Measurements from ENCODE around the gene FAM219A. TPM values are rescaled to one million over a fixed set of nuclear protein-coding genes. Genes with fewer than 3 reads are reported as not detected.
"Not testable (repeated sequence)": the region's sequence is repeated elsewhere in the genome, so short reads cannot be mapped to it uniquely, and the experiment has no call there.

The FAM219A gene
- total RNA-seq, 1 donor from 2014 or later, result 16.8 TPM

GRCh38 chr9:34490760-34491159 is 32.4 kb upstream of the FAM219A start:
- peaks cover 5% of the 10 kb centered on the region for H3K27me3 ChIP-seq (ENCODE audit: control insufficient read depth, insufficient read depth, low read length)
- no peak for TF ChIP-seq CTCF (IDR thresholded peaks at IDR 0.05; ENCODE audit: insufficient read depth, low read length, poor library complexity, severe bottlenecking)
- H3K4me3 ChIP-seq (ENCODE audit: low read depth, low read length), result no peak overlapping the region
- no peak for DNase-seq (ENCODE audit: low read depth)
- no peaks in the 10 kb centered on the region for H3K36me3 ChIP-seq (ENCODE audit: control insufficient read depth, insufficient read depth, low read length)

GRCh38 chr9:34490360-34490759 is 32.0 kb upstream of the FAM219A start:
- TF ChIP-seq CTCF (IDR thresholded peaks at IDR 0.05; ENCODE audit: insufficient read depth, low read length, poor library complexity, severe bottlenecking), result no peak
- Histone ChIP-seq H3K36me3 (ENCODE audit: control insufficient read depth, insufficient read depth, low read length) (no peaks in the 10 kb centered on the region), H3K27me3 (ENCODE audit: control insufficient read depth, insufficient read depth, low read length) (peaks cover 5% of the 10 kb centered on the region), H3K4me3 (ENCODE audit: low read depth, low read length) (no peak overlapping the region)
- no peak for DNase-seq (ENCODE audit: low read depth)

DNA sequence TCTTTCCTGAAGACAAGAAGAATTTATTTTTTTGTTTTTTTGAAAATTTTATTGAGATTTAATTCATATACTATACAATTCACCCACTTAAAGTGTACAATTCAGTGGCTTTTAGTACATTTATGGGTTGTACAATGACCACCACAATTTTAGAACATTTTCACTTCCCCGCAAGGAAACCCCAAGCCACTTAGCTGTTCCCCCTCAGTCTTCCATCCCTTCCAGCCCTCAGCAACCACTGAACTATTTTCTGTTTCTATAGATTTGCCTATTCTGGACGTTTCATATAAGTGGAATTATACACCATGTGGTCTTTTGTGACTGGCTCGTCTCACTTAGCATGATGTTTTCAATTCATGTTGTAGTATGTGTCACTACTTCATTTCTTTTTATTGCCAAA is 28.2 kb upstream of the FAM219A start:
- no peak for DNase-seq (ENCODE audit: low read depth)
- H3K27me3 ChIP-seq (ENCODE audit: control insufficient read depth, insufficient read depth, low read length), result peaks cover 8% of the 10 kb centered on the region
- no peaks in the 10 kb centered on the region for H3K36me3 ChIP-seq (ENCODE audit: control insufficient read depth, insufficient read depth, low read length)
- H3K4me3 ChIP-seq (ENCODE audit: low read depth, low read length), result no peak overlapping the region
- no peak for TF ChIP-seq CTCF (IDR thresholded peaks at IDR 0.05; ENCODE audit: insufficient read depth, low read length, poor library complexity, severe bottlenecking)

DNA sequence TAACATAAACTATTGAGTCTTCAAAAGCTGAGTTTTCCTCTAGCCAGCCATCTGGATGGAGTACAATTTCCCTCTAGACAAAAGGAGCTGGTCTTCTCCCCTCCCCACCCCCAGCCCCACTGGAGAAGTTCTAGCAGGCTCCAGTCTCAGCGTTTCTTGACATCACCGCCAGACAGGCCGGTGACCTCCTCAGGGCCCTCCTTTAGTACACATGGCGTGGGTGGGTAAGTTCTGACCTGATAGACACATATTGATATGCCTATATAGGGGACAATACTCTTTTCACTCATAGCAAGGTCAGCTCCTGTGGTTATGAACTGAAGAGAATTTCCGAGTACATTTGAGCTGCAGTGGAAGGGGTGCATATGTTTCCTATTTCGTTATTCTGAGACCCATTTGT is 27.5 kb upstream of the FAM219A start:
- no peak overlapping the region for H3K4me3 ChIP-seq (ENCODE audit: low read depth, low read length)
- TF ChIP-seq CTCF (IDR thresholded peaks at IDR 0.05; ENCODE audit: insufficient read depth, low read length, poor library complexity, severe bottlenecking), result no peak
- H3K36me3 ChIP-seq (ENCODE audit: control insufficient read depth, insufficient read depth, low read length), result no peaks in the 10 kb centered on the region
- DNase-seq (ENCODE audit: low read depth), result no peak
- H3K27me3 ChIP-seq (ENCODE audit: control insufficient read depth, insufficient read depth, low read length), result peaks cover 6% of the 10 kb centered on the region

DNA sequence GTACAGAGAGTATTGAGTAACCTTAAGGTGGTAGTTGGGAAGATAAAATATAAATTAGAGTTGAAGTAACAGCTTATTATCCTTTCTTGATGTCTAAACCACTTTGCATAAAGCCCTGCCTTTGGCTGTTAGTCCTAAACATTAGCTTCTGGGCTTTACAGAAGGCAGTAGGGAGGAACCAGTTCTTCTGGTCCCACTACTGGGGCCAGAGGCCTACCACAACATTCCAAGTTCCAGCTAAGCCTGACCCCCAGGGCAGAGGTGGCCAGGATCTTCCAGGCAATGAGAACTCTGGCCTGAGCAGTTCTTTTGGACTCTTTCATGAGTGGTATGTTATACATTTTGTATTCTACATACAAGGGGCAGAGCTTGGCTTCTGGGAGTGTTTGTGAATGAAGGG is 26.3 kb upstream of the FAM219A start:
- Histone ChIP-seq H3K4me3 (ENCODE audit: low read depth, low read length) (no peak overlapping the region), H3K36me3 (ENCODE audit: control insufficient read depth, insufficient read depth, low read length) (no peaks in the 10 kb centered on the region), H3K27me3 (ENCODE audit: control insufficient read depth, insufficient read depth, low read length) (peaks cover 3% of the 10 kb centered on the region)
- no peak for TF ChIP-seq CTCF (IDR thresholded peaks at IDR 0.05; ENCODE audit: insufficient read depth, low read length, poor library complexity, severe bottlenecking)
- DNase-seq (ENCODE audit: low read depth), result no peak

DNA sequence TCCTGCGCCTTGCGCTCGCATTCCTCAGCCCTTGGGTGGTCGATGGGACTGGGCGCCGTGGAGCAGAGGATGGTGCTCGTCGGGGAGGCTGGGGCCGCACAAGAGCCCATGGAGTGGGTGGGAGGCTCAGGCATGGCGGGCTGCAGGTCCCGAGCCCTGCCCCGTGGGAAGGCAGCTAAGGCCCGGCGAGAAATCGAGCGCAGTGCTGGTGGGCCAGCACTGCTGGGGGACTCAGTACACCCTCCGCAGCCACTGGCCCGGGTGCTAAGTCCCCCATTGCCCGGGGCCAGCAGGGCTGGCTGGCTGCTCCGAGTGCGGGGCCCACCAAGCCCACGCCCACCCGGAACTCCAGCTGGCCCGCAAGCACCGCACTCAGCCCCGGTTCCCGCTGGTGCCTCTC is 24.4 kb upstream of the FAM219A start:
- not testable (repeated sequence) for H3K4me3 ChIP-seq (ENCODE audit: low read depth, low read length); H3K36me3 ChIP-seq (ENCODE audit: control insufficient read depth, insufficient read depth, low read length); DNase-seq (ENCODE audit: low read depth); H3K27me3 ChIP-seq (ENCODE audit: control insufficient read depth, insufficient read depth, low read length)

DNA sequence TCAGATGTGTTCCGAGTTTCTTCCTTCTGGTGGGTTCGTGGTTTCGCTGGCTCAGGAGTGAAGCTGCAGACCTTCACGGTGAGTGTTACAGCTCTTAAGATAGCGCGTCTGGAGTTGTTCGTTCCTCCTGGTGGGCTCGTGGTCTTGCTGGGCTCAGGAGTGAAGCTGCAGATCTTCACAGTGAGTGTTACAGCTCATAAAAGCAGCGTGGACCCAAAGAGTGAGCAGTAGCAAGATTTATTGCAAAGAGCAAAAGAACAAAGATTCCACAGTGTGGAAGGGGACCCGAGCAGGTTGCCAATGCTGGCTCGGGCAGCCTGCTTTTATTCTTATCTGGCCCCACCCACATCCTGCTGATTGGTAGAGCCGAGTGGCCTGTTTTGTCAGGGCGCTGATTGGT is 23.2 kb upstream of the FAM219A start:
- H3K27me3 ChIP-seq (ENCODE audit: control insufficient read depth, insufficient read depth, low read length); H3K36me3 ChIP-seq (ENCODE audit: control insufficient read depth, insufficient read depth, low read length); H3K4me3 ChIP-seq (ENCODE audit: low read depth, low read length); DNase-seq (ENCODE audit: low read depth): not testable (repeated sequence)
